T-helper 1 cell (primary cell): ENCODE results near the gene PNN.

ENCODE experiments used
- DNase-seq, 5 donors: peaks; one replicate each; pipeline ENCODE4 v3.0.0-alpha.2; 2012 to 2020

PNN gene

DNA sequence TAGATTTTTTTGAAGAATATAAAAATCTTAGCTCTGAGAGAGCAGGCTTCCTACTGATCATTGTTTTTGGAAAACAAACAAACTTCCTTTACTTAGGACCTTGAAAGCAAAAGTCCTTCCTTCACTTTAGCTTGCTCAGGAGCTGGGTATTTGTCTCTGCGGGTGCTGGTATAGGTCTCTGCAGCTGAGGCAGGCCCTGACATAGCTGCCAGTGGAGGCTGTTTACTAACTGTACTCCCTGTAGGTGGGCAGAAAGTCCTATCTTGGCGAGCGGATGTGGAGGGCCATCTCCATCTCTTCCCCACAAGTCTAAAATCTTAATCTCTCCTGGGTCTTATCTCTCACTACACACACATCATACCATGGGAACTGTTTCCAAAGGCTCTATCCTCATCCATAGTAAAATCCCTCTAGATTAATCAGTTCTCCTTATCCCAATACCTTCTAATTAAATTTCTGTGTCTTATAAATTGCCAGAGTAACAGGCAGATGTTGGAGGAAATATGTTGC, 54.6 kb downstream of the PNN start:
- no peak for DNase-seq

GRCh38 chr14:39230416-39231035, 55.5 kb downstream of the PNN start:
- DNase-seq: peak in 1 of 5 donors; percentile 30

- DNase-seq: peak in 2 of 5 donors; percentile 18 to 78
Observed at GRCh38 chr14:39231751-39232553, 56.9 kb downstream of the PNN start.
